ENCODE data around the gene PCP4L1.

The PCP4L1 gene

GRCh38 chr1:161225178-161225533 lies 33.4 kb upstream of the PCP4L1 start:
- no peak for DNase-seq (ENCODE audit: low read depth)
- TF ChIP-seq, protein P1, sequence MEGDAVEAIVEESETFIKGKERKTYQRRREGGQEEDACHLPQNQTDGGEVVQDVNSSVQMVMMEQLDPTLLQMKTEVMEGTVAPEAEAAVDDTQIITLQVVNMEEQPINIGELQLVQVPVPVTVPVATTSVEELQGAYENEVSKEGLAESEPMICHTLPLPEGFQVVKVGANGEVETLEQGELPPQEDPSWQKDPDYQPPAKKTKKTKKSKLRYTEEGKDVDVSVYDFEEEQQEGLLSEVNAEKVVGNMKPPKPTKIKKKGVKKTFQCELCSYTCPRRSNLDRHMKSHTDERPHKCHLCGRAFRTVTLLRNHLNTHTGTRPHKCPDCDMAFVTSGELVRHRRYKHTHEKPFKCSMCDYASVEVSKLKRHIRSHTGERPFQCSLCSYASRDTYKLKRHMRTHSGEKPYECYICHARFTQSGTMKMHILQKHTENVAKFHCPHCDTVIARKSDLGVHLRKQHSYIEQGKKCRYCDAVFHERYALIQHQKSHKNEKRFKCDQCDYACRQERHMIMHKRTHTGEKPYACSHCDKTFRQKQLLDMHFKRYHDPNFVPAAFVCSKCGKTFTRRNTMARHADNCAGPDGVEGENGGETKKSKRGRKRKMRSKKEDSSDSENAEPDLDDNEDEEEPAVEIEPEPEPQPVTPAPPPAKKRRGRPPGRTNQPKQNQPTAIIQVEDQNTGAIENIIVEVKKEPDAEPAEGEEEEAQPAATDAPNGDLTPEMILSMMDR (IDR thresholded peaks at IDR 0.05; ENCODE audit: insufficient read depth, low read depth, low read length, missing control alignments): no peak
- no peak overlapping the region for H3K4me3 ChIP-seq (ENCODE audit: low read depth, low read length)

DNA sequence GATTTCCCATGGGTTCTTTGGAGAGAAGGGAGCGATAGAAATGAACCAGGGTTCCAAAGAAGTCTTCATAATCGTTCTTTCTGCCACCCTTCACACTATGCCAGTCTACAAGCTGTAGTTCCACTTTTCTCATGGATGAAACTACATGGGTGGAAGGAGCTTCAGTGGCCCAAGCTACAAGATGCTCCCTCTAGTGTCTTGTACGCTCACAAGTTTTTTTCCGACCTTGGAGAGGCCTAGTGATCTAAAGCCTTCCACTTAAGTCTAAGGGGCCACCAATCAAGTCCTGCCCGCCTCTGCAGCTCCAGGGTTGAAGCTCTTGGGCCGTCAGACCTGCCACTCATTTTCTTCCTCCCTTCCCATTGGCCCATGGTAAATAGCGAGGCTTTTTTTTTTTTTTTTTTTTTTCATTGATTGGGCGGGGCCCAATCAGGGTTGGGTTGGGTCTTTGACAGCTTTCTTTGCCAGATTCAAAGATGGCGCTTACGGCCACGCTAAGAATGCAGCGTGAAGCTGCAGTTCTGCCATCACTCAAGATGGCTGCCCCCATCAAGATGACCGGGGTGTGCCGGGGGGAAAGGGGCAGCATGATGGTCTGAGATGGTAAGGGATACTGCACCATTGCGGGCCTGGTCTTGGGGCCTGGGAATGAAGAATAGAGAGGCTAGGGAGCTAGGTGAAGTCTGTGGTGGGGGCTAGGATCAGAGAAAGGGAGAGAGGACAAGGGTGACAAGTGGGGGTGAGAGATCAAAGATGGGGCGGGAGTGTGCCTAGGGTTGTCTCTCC lies 32.8 kb upstream of the PCP4L1 start, which contains the start of gene TOMM40L:
Gene TOMM40L, plus strand, starts transcription at position 527 of the 786 bp plus-strand sequence. CDS start 430 bp downstream, outside the sequence.
- peak; percentile 99 for DNase-seq (ENCODE audit: low read depth)
- peak within 1 kb of the TSS; percentile 63 for H3K4me3 ChIP-seq (ENCODE audit: low read depth, low read length)
- TF ChIP-seq, protein P1 (IDR thresholded peaks at IDR 0.05; ENCODE audit: insufficient read depth, low read depth, low read length, missing control alignments): peak; percentile 56

DNA sequence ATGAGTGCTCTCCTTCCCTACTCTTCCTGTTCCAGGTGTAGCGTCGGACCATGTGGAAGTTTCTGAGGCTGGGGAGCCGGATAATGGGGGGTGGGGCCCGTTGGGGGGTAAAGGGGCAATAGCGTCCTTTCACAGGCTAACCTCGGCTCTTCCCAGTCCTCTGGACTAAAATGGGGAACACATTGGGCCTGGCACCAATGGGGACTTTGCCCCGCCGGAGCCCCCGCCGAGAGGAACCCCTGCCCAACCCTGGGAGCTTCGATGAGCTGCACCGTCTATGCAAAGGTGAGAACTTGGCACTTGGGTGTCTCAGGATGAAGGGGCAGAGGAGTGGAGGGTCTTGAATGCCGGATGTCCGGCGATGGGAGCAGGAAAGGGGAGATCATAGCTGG lies 32.2 kb upstream of the PCP4L1 start:
- peak; percentile 32 for DNase-seq (ENCODE audit: low read depth)
- peak overlapping the region; percentile 63 for H3K4me3 ChIP-seq (ENCODE audit: low read depth, low read length)
- TF ChIP-seq, protein P1 (IDR thresholded peaks at IDR 0.05; ENCODE audit: insufficient read depth, low read depth, low read length, missing control alignments): no peak

DNA sequence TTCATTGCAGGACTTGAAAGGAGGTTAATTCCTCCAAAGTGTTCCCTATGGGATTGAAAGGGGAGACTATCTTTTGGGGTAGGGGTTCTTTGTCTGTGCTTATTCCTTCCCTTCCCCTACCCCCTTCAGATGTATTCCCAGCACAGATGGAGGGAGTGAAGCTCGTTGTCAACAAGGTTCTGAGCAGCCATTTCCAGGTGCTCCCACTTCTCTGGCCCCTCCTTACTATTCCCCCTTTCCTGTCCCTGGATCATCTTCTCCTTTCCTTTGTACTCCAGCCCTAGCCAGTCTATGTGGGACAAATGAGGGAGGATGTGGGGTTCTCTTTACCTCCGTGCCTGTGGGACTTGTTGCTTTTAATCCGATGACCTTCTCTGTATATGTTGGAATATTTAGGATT lies 31.8 kb upstream of the PCP4L1 start:
- peak overlapping the region; percentile 63 for H3K4me3 ChIP-seq (ENCODE audit: low read depth, low read length)
- TF ChIP-seq, protein P1 (IDR thresholded peaks at IDR 0.05; ENCODE audit: insufficient read depth, low read depth, low read length, missing control alignments): no peak
- DNase-seq (ENCODE audit: low read depth): no peak

DNA sequence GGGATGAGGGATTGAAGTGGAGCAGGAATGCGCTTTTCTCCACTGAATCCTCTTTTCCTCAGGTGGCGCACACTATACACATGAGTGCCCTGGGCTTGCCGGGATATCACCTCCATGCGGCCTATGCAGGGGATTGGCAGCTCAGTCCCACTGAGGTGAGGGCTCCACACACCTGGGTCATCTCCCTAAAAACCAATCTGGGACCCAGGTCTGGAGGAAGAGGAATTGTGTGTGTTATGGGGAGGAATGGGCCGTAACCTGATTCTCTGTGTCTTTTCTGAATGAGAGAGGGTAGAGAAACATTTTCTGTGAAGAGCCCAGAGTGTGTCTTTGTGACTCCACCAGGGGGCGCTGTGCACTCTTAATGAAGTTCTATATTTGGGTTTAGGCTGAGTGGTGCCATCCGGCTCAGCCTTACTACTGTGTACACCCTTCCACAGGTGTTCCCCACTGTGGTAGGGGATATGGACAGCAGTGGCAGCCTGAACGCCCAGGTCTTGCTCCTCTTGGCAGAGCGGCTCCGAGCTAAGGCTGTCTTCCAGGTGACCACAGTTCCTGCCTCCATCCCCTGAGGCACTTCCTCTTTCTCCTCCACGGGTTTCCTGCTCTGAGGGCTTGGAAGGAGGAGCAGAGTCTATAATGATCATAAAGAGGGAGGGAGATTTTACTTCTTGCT lies 31.2 kb upstream of the PCP4L1 start:
- H3K4me3 ChIP-seq (ENCODE audit: low read depth, low read length): peak overlapping the region; percentile 63
- DNase-seq (ENCODE audit: low read depth): peak; percentile 92
- TF ChIP-seq, protein P1 (IDR thresholded peaks at IDR 0.05; ENCODE audit: insufficient read depth, low read depth, low read length, missing control alignments): peak; percentile 79

DNA sequence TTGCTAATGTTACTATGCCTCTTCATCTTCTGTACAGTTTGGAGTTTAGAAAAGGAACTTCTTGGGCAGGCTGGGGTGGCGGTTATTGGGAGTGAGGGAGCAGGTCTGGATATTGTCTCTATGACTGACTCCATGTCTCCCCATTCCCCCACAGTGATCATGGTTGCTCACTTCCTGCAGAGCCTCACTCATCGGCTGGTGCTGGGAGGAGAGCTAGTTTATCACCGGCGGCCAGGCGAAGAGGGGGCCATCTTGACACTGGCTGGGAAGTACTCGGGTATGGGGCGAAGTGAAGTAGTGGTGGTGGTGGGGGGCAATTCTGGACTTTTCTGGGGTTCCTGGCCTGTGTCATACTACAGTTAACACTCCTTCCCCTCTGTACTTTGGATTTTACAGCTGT lies 30.5 kb upstream of the PCP4L1 start:
- H3K4me3 ChIP-seq (ENCODE audit: low read depth, low read length): no peak overlapping the region

More for the DNA sequence above, 30.5 kb upstream of the PCP4L1 start:
- TF ChIP-seq, protein P1 (IDR thresholded peaks at IDR 0.05; ENCODE audit: insufficient read depth, low read depth, low read length, missing control alignments): no peak
- DNase-seq (ENCODE audit: low read depth): no peak
